Endodermal cell (in vitro differentiated cells): ENCODE results near the gene NIP7. TPM values are rescaled to one million over a fixed set of nuclear protein-coding genes. Genes with fewer than 3 reads are reported as not detected.

ENCODE experiments used
- DNase-seq: peaks from one replicate; pipeline ENCODE4 v3.0.0-alpha.2; 2017
- H3K27ac ChIP-seq: 2 replicates; pipeline ENCODE4 v1.5.1; 2013; ENCODE audit warnings: mild to moderate bottlenecking, low read depth, low read length, moderate library complexity
- H3K27me3 ChIP-seq: 2 replicates; pipeline ENCODE4 v1.6.1; 2013; ENCODE audit warnings: mild to moderate bottlenecking, low read length, moderate library complexity; ENCODE audit not compliant: insufficient read depth, control insufficient read depth, poor library complexity, severe bottlenecking
- H3K36me3 ChIP-seq: 2 replicates; pipeline ENCODE4 v1.7.0; 2013; ENCODE audit warnings: mild to moderate bottlenecking, low read length, moderate library complexity; ENCODE audit not compliant: control insufficient read depth, insufficient read depth
- H3K4me1 ChIP-seq: one replicate; pipeline ENCODE4 v1.7.0; 2013; ENCODE audit warnings: low read length; ENCODE audit not compliant: control insufficient read depth, insufficient read depth
- H3K4me3 ChIP-seq: 2 replicates; pipeline ENCODE4 v1.5.1; 2013; ENCODE audit warnings: mild to moderate bottlenecking, low read length, moderate library complexity
- H3K9ac ChIP-seq: 2 replicates; pipeline ENCODE4 v1.6.1; 2013; ENCODE audit warnings: mild to moderate bottlenecking, low read length, moderate library complexity; ENCODE audit not compliant: poor library complexity, severe bottlenecking; ENCODE audit errors: extremely low read depth
- H3K9me3 ChIP-seq: 2 replicates; pipeline ENCODE4 v1.6.1; 2013; ENCODE audit warnings: mild to moderate bottlenecking, low read length, moderate library complexity; ENCODE audit not compliant: control insufficient read depth
- H3K27ac Mint-ChIP-seq: 2 replicates; pipeline ENCODE4 v1.8.0; 2020; ENCODE audit warnings: mixed read lengths
- H3K27me3 Mint-ChIP-seq: 2 replicates; pipeline ENCODE4 v1.8.0; 2021; ENCODE audit warnings: mild to moderate bottlenecking, mixed read lengths; ENCODE audit not compliant: insufficient read depth
- H3K36me3 Mint-ChIP-seq: 2 replicates; pipeline ENCODE4 v1.8.0; 2020; ENCODE audit warnings: low read depth, mixed read lengths
- H3K4me1 Mint-ChIP-seq: 2 replicates; pipeline ENCODE4 v1.8.0; 2020; ENCODE audit warnings: mixed read lengths
- H3K4me3 Mint-ChIP-seq: 2 replicates; pipeline ENCODE4 v1.8.0; 2020; ENCODE audit warnings: mild to moderate bottlenecking, moderate library complexity, mixed read lengths
- H3K9me3 Mint-ChIP-seq: 2 replicates; pipeline ENCODE4 v1.8.0; 2020; ENCODE audit warnings: mild to moderate bottlenecking, mixed read lengths
- WGBS, 2 experiments: methylation state at CpG; one replicate each; pipeline versions ENCODE4 v1.1.5 to v1.1.7; 2013; ENCODE audit warnings: missing lambda C conversion rate in 2 of 2, mixed read lengths in 1 of 2; ENCODE audit not compliant: insufficient coverage in 1 of 2, insufficient read length in 1 of 2; 5-methylcytosine and 5-hydroxymethylcytosine counted together
- total RNA-seq, 2 donors: library from RNA; stranded (reverse); fragmentation: NEBNext Ultra II Directional in 1 of 2; extraction: Animal tissue kit (Norgen Biotek cat#: 25700) in 1 of 2; gene quantifications; 2 replicates in 1 of 2; 3 replicates in 1 of 2; pipeline ENCODE4 v1.2.1, GENCODE V29; 2021
- TF ChIP-seq, protein P1 (sequence below): fragments of 200-600 bp; sonication (generic); conservative IDR thresholded peaks from 2 replicates; pipeline ENCODE4 v1.5.0; 2021; ENCODE audit warnings: antibody characterized with exemption, mild to moderate bottlenecking

Gene NIP7
- total RNA-seq, 2 donors from 2014 or later, result 30.5 to 36.3 TPM

DNA sequence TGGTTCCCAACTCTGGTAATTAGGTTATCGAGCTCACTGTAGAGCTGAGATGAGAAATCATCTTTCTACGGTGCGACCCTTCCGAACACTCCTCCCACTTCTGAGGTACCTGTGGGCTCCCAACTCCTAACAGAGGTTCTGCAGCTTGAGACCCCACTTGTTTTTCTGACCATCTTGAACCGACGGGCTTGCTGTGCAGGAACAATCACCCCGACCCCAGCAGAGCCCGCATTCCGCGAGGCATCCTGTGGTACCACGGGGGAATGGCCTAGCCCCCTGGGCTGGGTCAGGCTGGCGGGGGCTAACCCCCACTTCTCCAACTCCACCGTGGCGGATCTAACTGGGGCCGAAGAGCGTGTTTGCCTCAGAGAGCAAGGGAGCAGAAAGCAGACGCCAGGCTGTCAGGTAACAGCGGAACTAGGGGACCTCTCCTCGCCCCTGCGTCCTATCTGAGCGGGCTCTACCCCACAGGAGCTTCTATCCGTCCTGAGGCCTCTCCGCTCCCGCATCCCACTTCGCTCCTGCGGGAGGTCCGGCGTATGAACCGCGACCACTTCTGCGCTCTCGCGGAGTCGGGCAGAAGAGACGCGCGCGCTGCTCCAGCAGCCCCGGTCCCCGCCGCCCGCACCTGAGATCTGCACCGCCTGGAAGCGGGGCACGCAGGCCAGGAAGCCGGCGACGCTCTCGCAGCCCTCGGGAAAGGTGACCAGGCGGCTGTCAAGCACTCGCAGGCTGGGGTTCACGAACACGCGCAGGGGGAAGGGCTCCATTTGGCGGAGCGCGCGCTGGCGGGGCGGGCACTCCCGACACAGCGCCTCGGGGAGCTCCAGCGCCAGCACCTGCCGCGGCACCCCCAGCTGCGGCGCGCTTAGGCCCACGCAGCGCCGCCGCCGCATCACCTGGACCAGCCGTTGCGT, 9.9 kb upstream of the NIP7 start:
- Histone ChIP-seq H3K27me3 (no peaks in the 10 kb centered on the region), H3K9me3 (no peaks in the 10 kb centered on the region), H3K27ac (peak overlapping the region; percentile 64), H3K9ac (peak overlapping the region; percentile 44), H3K4me1 (no peaks in the 10 kb centered on the region), H3K4me3 (peak overlapping the region; percentile 88), H3K36me3 (peaks cover 75% of the 10 kb centered on the region)
- peaks cover 21% of the 10 kb centered on the region for H3K4me1 Mint-ChIP-seq
- DNase-seq, result peak; percentile 67
- WGBS, 2 experiments, result 9 to 19% methylated on average over 25 to 77 of the region's 77 CpGs
- H3K27me3 Mint-ChIP-seq, result no peaks in the 10 kb centered on the region
- H3K27ac Mint-ChIP-seq, result peak overlapping the region; percentile 55
- peaks cover 68% of the 10 kb centered on the region for H3K36me3 Mint-ChIP-seq
- TF ChIP-seq, protein P1, sequence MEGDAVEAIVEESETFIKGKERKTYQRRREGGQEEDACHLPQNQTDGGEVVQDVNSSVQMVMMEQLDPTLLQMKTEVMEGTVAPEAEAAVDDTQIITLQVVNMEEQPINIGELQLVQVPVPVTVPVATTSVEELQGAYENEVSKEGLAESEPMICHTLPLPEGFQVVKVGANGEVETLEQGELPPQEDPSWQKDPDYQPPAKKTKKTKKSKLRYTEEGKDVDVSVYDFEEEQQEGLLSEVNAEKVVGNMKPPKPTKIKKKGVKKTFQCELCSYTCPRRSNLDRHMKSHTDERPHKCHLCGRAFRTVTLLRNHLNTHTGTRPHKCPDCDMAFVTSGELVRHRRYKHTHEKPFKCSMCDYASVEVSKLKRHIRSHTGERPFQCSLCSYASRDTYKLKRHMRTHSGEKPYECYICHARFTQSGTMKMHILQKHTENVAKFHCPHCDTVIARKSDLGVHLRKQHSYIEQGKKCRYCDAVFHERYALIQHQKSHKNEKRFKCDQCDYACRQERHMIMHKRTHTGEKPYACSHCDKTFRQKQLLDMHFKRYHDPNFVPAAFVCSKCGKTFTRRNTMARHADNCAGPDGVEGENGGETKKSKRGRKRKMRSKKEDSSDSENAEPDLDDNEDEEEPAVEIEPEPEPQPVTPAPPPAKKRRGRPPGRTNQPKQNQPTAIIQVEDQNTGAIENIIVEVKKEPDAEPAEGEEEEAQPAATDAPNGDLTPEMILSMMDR, result no peak
- no peaks in the 10 kb centered on the region for H3K9me3 Mint-ChIP-seq
- H3K4me3 Mint-ChIP-seq, result peak overlapping the region; percentile 70

DNA sequence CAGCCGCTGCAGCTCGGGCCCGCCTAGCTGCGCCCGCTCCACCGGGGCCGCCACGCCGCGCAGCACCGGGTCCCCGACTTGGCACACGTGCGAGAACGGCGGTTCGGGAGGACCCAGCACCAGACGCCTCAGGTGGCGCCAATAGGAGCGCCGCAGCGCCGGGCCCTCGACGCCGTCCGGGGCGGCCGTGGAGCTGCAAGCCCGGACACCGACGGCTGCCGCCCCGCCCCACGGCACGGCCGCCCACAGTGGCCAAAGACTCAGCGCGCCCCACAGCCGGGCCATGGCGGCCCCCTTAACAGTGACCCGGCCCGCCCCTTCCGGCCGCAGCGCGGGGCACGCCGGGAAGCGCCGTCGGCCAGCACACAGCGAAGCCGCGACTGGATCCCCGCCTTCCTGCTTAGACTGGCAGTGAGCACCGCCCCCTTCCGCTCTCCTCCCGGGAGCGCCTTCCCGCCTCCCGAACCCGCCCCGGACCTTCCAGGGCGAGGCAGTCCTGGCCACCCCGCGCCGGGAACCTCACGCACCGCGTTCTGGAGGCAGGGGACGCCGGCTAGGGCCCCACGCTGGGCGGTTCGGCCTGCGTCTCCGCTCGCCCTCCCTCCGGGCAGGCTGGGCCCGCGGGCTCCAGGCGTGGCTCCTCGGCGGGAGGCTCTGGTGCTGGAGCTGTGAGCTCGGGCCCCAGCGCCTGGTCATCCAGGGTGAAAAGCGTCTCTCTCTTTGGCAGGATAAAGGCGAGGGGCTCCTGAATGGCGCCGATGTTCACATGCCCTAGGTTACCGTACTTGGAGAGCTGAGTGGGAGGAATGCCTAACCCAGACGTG, 9.1 kb upstream of the NIP7 start, which contains the start of gene PDF:
TSS of gene PDF (minus strand) at position 303 of the 824 bp plus-strand sequence. CDS start at position 285, 18 bp downstream.
- H3K4me3 Mint-ChIP-seq, result peak within 1 kb of the TSS; percentile 70
- Histone ChIP-seq H3K9me3 (no peaks in the 10 kb centered on the region), H3K27ac (peak within 1 kb of the TSS; percentile 92), H3K36me3 (peaks cover 76% of the 10 kb centered on the region), H3K27me3 (no peaks in the 10 kb centered on the region), H3K4me3 (peak within 1 kb of the TSS; percentile 88), H3K4me1 (no peaks in the 10 kb centered on the region), H3K9ac (peak within 1 kb of the TSS; percentile 47)
- H3K36me3 Mint-ChIP-seq, result peaks cover 69% of the 10 kb centered on the region
- WGBS, 2 experiments, result 5 to 19% methylated on average over 17 to 93 of the region's 93 CpGs
- TF ChIP-seq, protein P1, result no peak
- no peaks in the 10 kb centered on the region for H3K9me3 Mint-ChIP-seq
- peak within 1 kb of the TSS; percentile 93 for H3K27ac Mint-ChIP-seq
- H3K4me1 Mint-ChIP-seq, result peaks cover 21% of the 10 kb centered on the region
- peak; percentile 98 for DNase-seq
- no peaks in the 10 kb centered on the region for H3K27me3 Mint-ChIP-seq

DNA sequence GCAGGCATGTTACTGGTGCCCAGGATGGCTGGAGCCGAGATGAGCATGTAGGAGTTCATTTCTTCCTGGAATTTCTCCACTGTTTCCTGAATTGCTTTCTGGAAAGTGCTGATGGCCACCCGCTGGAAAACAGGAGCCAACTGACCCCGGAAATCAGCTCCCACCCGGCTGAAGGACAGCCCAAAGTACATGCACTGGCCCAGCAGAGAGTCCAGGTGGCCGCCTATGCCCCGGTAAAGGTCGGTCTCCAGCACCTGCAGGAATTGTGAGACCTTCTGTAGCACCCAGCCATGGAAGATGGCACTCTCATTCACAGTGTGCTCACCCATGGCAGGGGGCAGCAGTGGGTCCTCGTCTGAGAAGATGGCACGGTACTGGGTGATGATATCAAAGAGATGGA, 4.9 kb upstream of the NIP7 start:
- no peaks in the 10 kb centered on the region for H3K9me3 Mint-ChIP-seq
- peaks cover 7% of the 10 kb centered on the region for H3K4me1 Mint-ChIP-seq
- TF ChIP-seq, protein P1, result no peak
- Histone ChIP-seq H3K4me1 (no peaks in the 10 kb centered on the region), H3K27ac (no peak overlapping the region), H3K27me3 (no peaks in the 10 kb centered on the region), H3K36me3 (peaks cover 56% of the 10 kb centered on the region), H3K9ac (no peak overlapping the region), H3K4me3 (no peak overlapping the region), H3K9me3 (no peaks in the 10 kb centered on the region)
- WGBS, 2 experiments, result 89 to 94% methylated on average over 6 to 9 of the region's 9 CpGs
- no peaks in the 10 kb centered on the region for H3K27me3 Mint-ChIP-seq
- no peak overlapping the region for H3K27ac Mint-ChIP-seq
- DNase-seq, result no peak
- H3K36me3 Mint-ChIP-seq, result peaks cover 49% of the 10 kb centered on the region
- no peak overlapping the region for H3K4me3 Mint-ChIP-seq
